Aorta (tissue), 5 donors: ENCODE results near the gene MYCBPAP. TPM values are rescaled to one million over a fixed set of nuclear protein-coding genes. Genes with fewer than 3 reads are reported as not detected.

Source experiments
- ATAC-seq: fragments of 200-7000 bp; cut with Tn5 transposase; one replicate; pipeline ENCODE4 v1.9.1; 2022; ENCODE audit warnings: moderate library complexity; ENCODE audit not compliant: low FRiP score
- DNase-seq, 2 donors: peaks; one replicate each; pipeline ENCODE4 v3.0.0-alpha.2; 2020
- H3K27ac ChIP-seq, 2 donors: one replicate each; pipeline ENCODE4 v1.5.1; 2013; ENCODE audit warnings: low read length in 2 of 2, mild to moderate bottlenecking in 2 of 2, moderate library complexity in 2 of 2, control low read depth in 1 of 2, inconsistent platforms in 1 of 2, low read depth in 1 of 2
- H3K27me3 ChIP-seq, 2 donors: one replicate each; pipeline ENCODE4 v1.6.1; 2013; ENCODE audit warnings: control low read depth in 1 of 2, low read length in 1 of 2, mild to moderate bottlenecking in 1 of 2, moderate library complexity in 1 of 2; ENCODE audit not compliant: insufficient read depth in 2 of 2, control insufficient read depth in 1 of 2
- H3K36me3 ChIP-seq, 2 donors: one replicate each; pipeline ENCODE4 v1.6.1; 2013; ENCODE audit warnings: control low read depth in 1 of 2, low read length in 1 of 2, mild to moderate bottlenecking in 1 of 2; ENCODE audit not compliant: insufficient read depth in 2 of 2, control insufficient read depth in 1 of 2
- H3K4me1 ChIP-seq, 2 donors: one replicate each; pipeline ENCODE4 v1.6.1; 2013; ENCODE audit warnings: low read length in 2 of 2, control low read depth in 1 of 2, mild to moderate bottlenecking in 1 of 2, moderate library complexity in 1 of 2; ENCODE audit not compliant: insufficient read depth in 2 of 2, control insufficient read depth in 1 of 2
- H3K4me3 ChIP-seq, 2 donors: one replicate each; pipeline ENCODE4 v1.5.1; 2013; ENCODE audit warnings: low read length in 2 of 2, control low read depth in 1 of 2, mild to moderate bottlenecking in 1 of 2
- H3K9me3 ChIP-seq: one replicate; pipeline ENCODE4 v1.6.1; 2013; ENCODE audit warnings: mild to moderate bottlenecking, low read length; ENCODE audit not compliant: control insufficient read depth
- WGBS, 2 donors: extraction: QIAGEN DNeasy Blood & Tissue Kit; methylation state at CpG; one replicate each; pipeline ENCODE4 v1.1.7; 2013; 5-methylcytosine and 5-hydroxymethylcytosine counted together
- intact Hi-C, 2 donors: fragments of 100-400 bp; cut with DNase I; formaldehyde crosslinking; loops; one replicate each; pipeline versions ENCODE4 v1.14.2 to v1.15.0; 2022
- polyA plus RNA-seq, 2 donors: library from polyadenylated mRNA; stranded (reverse); fragments of 200-250 nt; gene quantifications; one replicate each; pipeline ENCODE4 v1.2.3, GENCODE V29; 2013
- total RNA-seq, 2 donors: library from RNA; stranded (reverse); fragmentation: NEBNext Ultra II Directional; extraction: Animal tissue kit (Norgen Biotek cat#: 25700); gene quantifications; one replicate each; pipeline ENCODE4 v1.2.1, GENCODE V29; 2021
- donor health status: healthy with polysubstance abuse.
- donor health status: Bipolar disorder and iron deficiency.
- donor health status: DM: no; HTN: no; CAD: no.
- donor health status: DM: no; HTN: no; CAD: no.
- donor health status: DM: yes; HTN: yes; CAD: no.

MYCBPAP gene
- total and polyA plus RNA-seq, 4 donors = 0.77 to 1.8 (median 1.1) TPM

- H3K27ac ChIP-seq = no peak overlapping the region
- no peaks in the 10 kb centered on the region for H3K9me3 ChIP-seq
- no peak overlapping the region for H3K4me3 ChIP-seq
- no peaks in the 10 kb centered on the region for H3K4me1 ChIP-seq
- ATAC-seq = no peak
- DNase-seq = peak in 1 of 2 donors; percentile 46
- no peaks in the 10 kb centered on the region for H3K27me3 ChIP-seq
- intact Hi-C loops = no loop called here
- WGBS, 2 donors = 87 to 91% methylated on average over 4 of the region's 4 CpGs
- H3K36me3 ChIP-seq = no peaks in the 10 kb centered on the region
Measured at GRCh38 chr17:50464736-50465135, 43.5 kb upstream of the MYCBPAP start.

- H3K27ac ChIP-seq = no peak overlapping the region
- peak in 1 of 2 donors; percentile 55 for DNase-seq
- H3K4me3 ChIP-seq = no peak overlapping the region
- H3K9me3 ChIP-seq = no peaks in the 10 kb centered on the region
- intact Hi-C loops = no loop called here
- WGBS, 2 donors = 93 to 96% methylated on average over 6 of the region's 6 CpGs
- no peaks in the 10 kb centered on the region for H3K36me3 ChIP-seq
- no peak for ATAC-seq
- H3K4me1 ChIP-seq = no peaks in the 10 kb centered on the region
- H3K27me3 ChIP-seq = no peaks in the 10 kb centered on the region
Measured at GRCh38 chr17:50465171-50465570, 43.1 kb upstream of the MYCBPAP start.

- no peak overlapping the region for H3K27ac ChIP-seq
- H3K36me3 ChIP-seq = no peaks in the 10 kb centered on the region
- H3K9me3 ChIP-seq = no peaks in the 10 kb centered on the region
- 96 to 98% methylated on average over 9 of the region's 9 CpGs for WGBS, 2 donors
- no peak overlapping the region for H3K4me3 ChIP-seq
- H3K27me3 ChIP-seq = no peaks in the 10 kb centered on the region
- no peaks in the 10 kb centered on the region for H3K4me1 ChIP-seq
- intact Hi-C loops = no loop called here
- peak in 1 of 2 donors; percentile 39 for DNase-seq
- no peak for ATAC-seq
Measured at GRCh38 chr17:50465635-50466034, 42.6 kb upstream of the MYCBPAP start.

DNA sequence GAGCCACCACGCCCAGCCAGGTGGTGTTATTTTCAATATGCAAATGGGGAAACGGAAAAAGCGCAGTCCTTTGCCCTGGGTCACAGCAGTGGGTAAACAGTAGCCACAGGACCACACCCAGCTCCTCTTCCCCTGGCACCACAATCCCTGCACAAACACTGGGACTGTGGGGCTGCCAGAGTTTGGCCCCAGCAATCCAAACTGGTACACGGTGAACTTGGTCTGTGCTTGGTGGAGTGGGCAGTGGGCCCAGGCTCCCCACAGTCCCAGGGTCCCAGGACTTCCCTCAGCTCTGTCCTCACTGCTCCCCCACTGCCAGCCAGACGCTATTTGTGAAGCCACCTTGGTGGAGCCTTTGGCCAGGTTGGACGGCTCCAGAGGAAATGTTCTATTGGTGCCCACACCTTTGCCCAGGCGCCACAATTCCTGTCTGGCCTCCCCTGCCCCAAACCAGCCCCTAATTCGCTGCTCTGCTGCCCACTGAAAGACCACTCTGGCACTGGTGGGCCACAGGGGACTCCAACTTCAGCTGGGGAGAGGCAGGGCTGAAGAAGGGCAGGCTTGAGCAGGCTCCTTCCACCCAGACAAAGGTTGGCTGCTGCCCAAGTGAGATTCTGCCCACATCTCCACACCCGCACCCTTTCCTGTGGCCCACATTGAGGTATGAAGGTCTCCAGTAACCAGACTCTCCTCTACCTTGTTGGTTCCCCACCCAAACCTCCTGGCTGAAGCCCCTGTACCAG, 41.7 kb upstream of the MYCBPAP start:
- WGBS, 2 donors = 85 to 87% methylated on average over 9 of the region's 9 CpGs
- intact Hi-C loops = no loop called here
- H3K36me3 ChIP-seq = peaks cover 0 to 1% of the 10 kb centered on the region in 2 donors
- no peaks in the 10 kb centered on the region for H3K9me3 ChIP-seq
- H3K4me1 ChIP-seq = no peaks in the 10 kb centered on the region
- DNase-seq (peak in 1 of 2 donors; percentile 43), ATAC-seq (no peak)
- no peak overlapping the region for H3K4me3 ChIP-seq
- H3K27me3 ChIP-seq = no peaks in the 10 kb centered on the region
- no peak overlapping the region for H3K27ac ChIP-seq

DNA sequence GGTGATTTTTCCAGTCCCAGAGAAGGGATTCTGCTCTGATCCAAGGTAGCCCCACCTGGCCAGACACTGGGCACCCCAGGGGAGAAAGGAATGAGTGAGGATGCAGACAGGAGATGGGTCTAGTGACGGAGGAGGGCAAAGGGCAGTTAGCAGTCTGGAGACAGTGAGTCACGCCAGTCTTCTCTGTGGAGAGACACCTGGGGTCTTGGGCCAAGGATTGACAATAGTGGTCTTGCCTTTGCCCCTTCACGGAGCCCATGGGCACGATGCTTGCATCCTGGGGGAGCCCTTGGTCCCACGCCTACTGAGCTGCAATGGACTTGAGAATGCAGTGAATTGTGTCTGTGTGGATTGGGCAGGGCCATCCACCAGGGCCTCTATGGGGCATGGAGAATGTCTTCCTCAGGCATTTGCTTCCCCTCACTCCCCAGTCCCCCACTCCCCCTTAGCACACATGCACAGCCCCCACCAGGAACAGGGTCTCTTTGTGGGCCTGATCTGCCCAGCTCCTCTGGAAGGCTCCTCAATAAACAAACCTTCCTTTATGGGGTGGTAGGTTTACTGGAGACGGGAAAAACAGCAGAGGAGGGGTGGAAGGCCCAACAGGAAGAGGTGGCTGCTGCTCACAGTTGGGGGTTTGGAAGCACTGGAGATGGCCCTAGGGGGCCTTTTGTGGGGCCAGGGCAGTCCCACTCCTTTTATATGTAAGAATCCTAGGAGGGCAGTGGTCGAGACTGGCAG, 41.0 kb upstream of the MYCBPAP start:
- no peak overlapping the region for H3K4me3 ChIP-seq
- intact Hi-C loops = no loop called here
- no peaks in the 10 kb centered on the region for H3K27me3 ChIP-seq
- WGBS, 2 donors = 87 to 91% methylated on average over 7 of the region's 7 CpGs
- ATAC-seq (no peak), DNase-seq (peak in 1 of 2 donors; percentile 55)
- H3K9me3 ChIP-seq = no peaks in the 10 kb centered on the region
- H3K27ac ChIP-seq = no peak overlapping the region
- H3K4me1 ChIP-seq = no peaks in the 10 kb centered on the region
- peaks cover 0 to 1% of the 10 kb centered on the region in 2 donors for H3K36me3 ChIP-seq

DNA sequence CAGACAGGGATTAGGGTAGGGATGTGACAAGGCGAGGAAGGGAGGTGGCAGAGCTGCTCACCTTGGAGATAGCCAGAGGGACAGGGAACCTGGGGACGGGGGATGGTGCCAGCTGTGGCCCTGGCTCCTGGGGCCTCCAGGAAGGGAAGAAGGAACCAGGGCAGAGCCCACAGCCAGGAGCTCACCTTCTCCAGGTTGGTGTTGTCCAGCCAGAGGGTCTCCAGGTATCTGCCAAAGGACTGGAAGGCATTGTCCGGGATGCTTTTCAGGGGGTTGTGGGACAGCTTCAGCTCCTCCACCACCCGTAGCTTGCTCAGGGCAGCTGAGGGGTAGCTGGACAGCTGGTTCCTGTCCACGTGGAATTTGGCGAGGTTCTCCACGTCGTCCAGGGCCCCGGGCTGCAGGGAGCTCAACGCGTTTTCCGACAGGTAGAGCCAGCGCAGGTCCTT, 40.4 kb upstream of the MYCBPAP start:
- no peak for DNase-seq

GRCh38 chr17:50468304-50469207, 39.7 kb upstream of the MYCBPAP start, which contains the start of gene CHAD:
Gene CHAD (minus strand): TSS chr17:50468880. CDS start chr17:50468813, 67 bp downstream.
- peak; percentile 21 for ATAC-seq

More for the DNA sequence above, 40.4 kb upstream of the MYCBPAP start:
- intact Hi-C loops = no loop called here
- ATAC-seq = no peak
- H3K4me3 ChIP-seq = no peak overlapping the region
- H3K27ac ChIP-seq = no peak overlapping the region
- 67 to 71% methylated on average over 13 of the region's 13 CpGs for WGBS, 2 donors
- H3K4me1 ChIP-seq = no peaks in the 10 kb centered on the region
- no peaks in the 10 kb centered on the region for H3K27me3 ChIP-seq
- H3K9me3 ChIP-seq = no peaks in the 10 kb centered on the region
- H3K36me3 ChIP-seq = peaks cover 0 to 1% of the 10 kb centered on the region in 2 donors

DNA sequence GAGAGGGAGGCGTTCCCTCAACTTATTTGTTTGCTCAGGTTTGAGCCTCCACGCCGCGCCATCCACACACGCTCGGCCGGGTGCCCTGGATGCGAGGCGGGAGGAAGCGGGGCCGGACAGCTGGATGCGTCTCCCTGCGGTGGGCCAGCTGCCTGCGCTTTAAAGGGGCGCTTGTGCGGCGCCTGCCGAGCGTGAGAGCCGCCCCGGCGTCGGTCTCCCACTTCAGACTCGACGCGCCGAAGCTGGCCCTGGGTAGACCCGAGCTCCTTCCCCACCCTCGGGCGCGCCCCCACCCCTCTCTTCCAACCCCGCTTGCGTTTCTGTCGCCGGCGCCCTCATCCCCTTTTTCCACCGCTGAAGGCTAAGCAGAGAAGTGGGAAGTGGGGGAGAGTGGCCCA, 39.0 kb upstream of the MYCBPAP start:
- Histone ChIP-seq H3K4me3 (peak overlapping the region in 1 of 2 donors; percentile 2), H3K27me3 (no peaks in the 10 kb centered on the region), H3K4me1 (no peaks in the 10 kb centered on the region), H3K27ac (no peak overlapping the region), H3K9me3 (no peaks in the 10 kb centered on the region), H3K36me3 (peaks cover 0 to 1% of the 10 kb centered on the region in 2 donors)
- WGBS, 2 donors = 2% methylated on average over 37 of the region's 37 CpGs
- ATAC-seq = no peak
- no peak for DNase-seq
- intact Hi-C loops = no loop called here

More at GRCh38 chr17:50468304-50469207, 39.7 kb upstream of the MYCBPAP start, which contains the start of gene CHAD:
- DNase-seq = no peak
- Histone ChIP-seq H3K27ac (no peak within 1 kb of the TSS), H3K4me3 (peak within 1 kb of the TSS in 1 of 2 donors; percentile 2), H3K27me3 (no peaks in the 10 kb centered on the region), H3K4me1 (no peaks in the 10 kb centered on the region), H3K9me3 (no peaks in the 10 kb centered on the region), H3K36me3 (peaks cover 0 to 1% of the 10 kb centered on the region in 2 donors)
- intact Hi-C loops = no loop called here
- 18 to 21% methylated on average over 61 to 71 of the region's 71 CpGs for WGBS, 2 donors
